ENCODE results near the gene CTSA.
"Not testable (repeated sequence)": the region's sequence is repeated elsewhere in the genome, so short reads cannot be mapped to it uniquely, and the experiment has no call there.

CTSA gene

GRCh38 chr20:45897289-45897688 lies 6.2 kb downstream of the CTSA start:
- no peak for DNase-seq

- no peak for DNase-seq
Observed at GRCh38 chr20:45897692-45898091, 6.6 kb downstream of the CTSA start.

- DNase-seq: no peak
Observed at GRCh38 chr20:45898285-45898684, 7.2 kb downstream of the CTSA start.

GRCh38 chr20:45899046-45899835 lies 8.1 kb downstream of the CTSA start:
- DNase-seq: no peak

- not testable (repeated sequence) for DNase-seq
Observed at GRCh38 chr20:45901332-45901731, 10.2 kb downstream of the CTSA start.

- DNase-seq: no peak
Observed at GRCh38 chr20:45902199-45902701, 11.1 kb downstream of the CTSA start.

GRCh38 chr20:45904583-45905504 lies 13.7 kb downstream of the CTSA start:
- no peak for DNase-seq

- DNase-seq: no peak
Observed at GRCh38 chr20:45905505-45906079, 14.5 kb downstream of the CTSA start.

- DNase-seq: no peak
Observed at GRCh38 chr20:45907219-45907948, 16.2 kb downstream of the CTSA start.

GRCh38 chr20:45908084-45908483 lies 16.9 kb downstream of the CTSA start:
- no peak for DNase-seq

GRCh38 chr20:45909336-45909808 lies 18.2 kb downstream of the CTSA start:
- DNase-seq: no peak

- no peak for DNase-seq
Observed at GRCh38 chr20:45909817-45910669, 18.9 kb downstream of the CTSA start.

GRCh38 chr20:45910670-45911485 lies 19.7 kb downstream of the CTSA start:
- peak; percentile 81 for DNase-seq

GRCh38 chr20:45911486-45912343 lies 20.6 kb downstream of the CTSA start, which contains the start of gene PLTP:
Gene PLTP, minus strand, starts transcription at chr20:45912155. Its CDS starts 703 bp downstream, at chr20:45911452.
- no peak for DNase-seq

GRCh38 chr20:45912344-45912682 lies 21.2 kb downstream of the CTSA start:
- DNase-seq: no peak

GRCh38 chr20:45913116-45913515 lies 22.0 kb downstream of the CTSA start:
- DNase-seq: no peak

- no peak for DNase-seq
Observed at GRCh38 chr20:45917790-45918141, 26.6 kb downstream of the CTSA start.

GRCh38 chr20:45918182-45918737 lies 27.1 kb downstream of the CTSA start:
- no peak for DNase-seq

Data from 8988T (cell line).